Mucosa of descending colon (tissue), 3 donors: Measurements from ENCODE around the gene CCDC196. TPM values are rescaled to one million over a fixed set of nuclear protein-coding genes. Genes with fewer than 3 reads are reported as not detected.

Source experiments
- ATAC-seq: fragments of 200-7000 bp; cut with Tn5 transposase; one replicate; pipeline ENCODE4 v1.9.1; 2020; ENCODE audit warnings: mild to moderate bottlenecking, moderate library complexity
- DNase-seq, 3 donors: peaks; one replicate each; pipeline ENCODE4 v3.0.0-alpha.2; 2020
- H3K36me3 ChIP-seq: fragments of 200-600 bp; one replicate; pipeline ENCODE4 v1.8.0; 2021; ENCODE audit warnings: low read depth, mild to moderate bottlenecking
- H3K4me1 ChIP-seq: fragments of 200-600 bp; one replicate; pipeline ENCODE4 v1.8.0; 2021; ENCODE audit warnings: low read depth, mild to moderate bottlenecking
- H3K4me3 ChIP-seq: fragments of 200-600 bp; one replicate; pipeline ENCODE4 v1.8.0; 2021; ENCODE audit warnings: mild to moderate bottlenecking
- H3K9me3 ChIP-seq: fragments of 200-600 bp; one replicate; pipeline ENCODE4 v1.8.0; 2021; ENCODE audit warnings: mild to moderate bottlenecking
- CTCF ChIP-seq: fragments of 200-600 bp; IDR thresholded peaks from one replicate; pipeline ENCODE4 v1.8.0; 2022; ENCODE audit warnings: antibody characterized with exemption, mild to moderate bottlenecking
- intact Hi-C, 2 donors: fragments of 100-400 bp; cut with DNase I in 1 of 2; cut with micrococcal nuclease in 1 of 2; formaldehyde crosslinking; loops; one replicate each; pipeline versions ENCODE4 v1.11.0 to v1.11.1; 2022; cut with DNase I, micrococcal nuclease
- long read RNA-seq, 2 donors: library from polyadenylated mRNA; unstranded; transcript quantifications; one replicate each; pipeline ENCODE4 v2.0.0, GENCODE V29; 2019 to 2021
- total RNA-seq, 3 donors: library from RNA; stranded (reverse); fragmentation: NEBNext Ultra II Directional in 2 of 3; extraction: Animal tissue kit (Norgen Biotek cat#: 25700) in 2 of 3; gene quantifications; one replicate each; pipeline versions ENCODE4 v1.2.1 to v1.2.4, GENCODE V29; 2021 to 2023
- donor health status: DM: no; HTN: no; CAD: no; lungs with moderate emphysema.
- donor health status: DM: no; HTN: no; CAD: no.
- donor health status: DM: no; HTN: yes; CAD: no.

Gene CCDC196
- 1 to 10 TPM in 1 of 3 donors, under 1 TPM in 1, not detected in 1; 0.98 to 2.1 TPM for total RNA-seq
- long read RNA-seq, donor 1, result 0 reads
- long read RNA-seq, donor 2, result 0 reads

- intact Hi-C loops, result no loop called here
- TF ChIP-seq CTCF, result no peak
- DNase-seq (no peak), ATAC-seq (no peak)
- Histone ChIP-seq H3K4me3 (no peak within 1 kb of the TSS), H3K9me3 (no peaks in the 10 kb centered on the region), H3K4me1 (no peaks in the 10 kb centered on the region), H3K36me3 (no peaks in the 10 kb centered on the region)
These were observed at the start of gene CCDC196 for GRCh38 chr14:66485910-66486421. CCDC196 (plus strand) TSS chr14:66486371; CDS start chr14:66486503, 132 bp downstream.

GRCh38 chr14:66440801-66441200, 45.4 kb upstream of the CCDC196 start:
- ATAC-seq (no peak), DNase-seq (no peak)
- no peak overlapping the region for H3K4me3 ChIP-seq
- H3K4me1 ChIP-seq, result no peaks in the 10 kb centered on the region
- intact Hi-C loops, result no loop called here
- H3K36me3 ChIP-seq, result no peaks in the 10 kb centered on the region
- TF ChIP-seq CTCF, result no peak
- peaks cover 18% of the 10 kb centered on the region for H3K9me3 ChIP-seq

- intact Hi-C loops, result no loop called here
- no peak for ATAC-seq
- peaks cover 13% of the 10 kb centered on the region for H3K9me3 ChIP-seq
- DNase-seq, result no peak
- TF ChIP-seq CTCF, result no peak
- H3K36me3 ChIP-seq, result no peaks in the 10 kb centered on the region
- H3K4me1 ChIP-seq, result no peaks in the 10 kb centered on the region
- no peak overlapping the region for H3K4me3 ChIP-seq
These were observed 43.1 kb upstream of the CCDC196 start for GRCh38 chr14:66442953-66443571.

- Histone ChIP-seq H3K4me3 (no peak overlapping the region), H3K36me3 (no peaks in the 10 kb centered on the region), H3K9me3 (peaks cover 12% of the 10 kb centered on the region), H3K4me1 (no peaks in the 10 kb centered on the region)
- intact Hi-C loops, result no loop called here
- ATAC-seq, result no peak
- no peak for DNase-seq
- no peak for TF ChIP-seq CTCF
These were observed 42.4 kb upstream of the CCDC196 start for GRCh38 chr14:66443785-66444184.

GRCh38 chr14:66444271-66444927, 41.8 kb upstream of the CCDC196 start:
- intact Hi-C loops, result no loop called here
- Histone ChIP-seq H3K4me1 (no peaks in the 10 kb centered on the region), H3K9me3 (peaks cover 6% of the 10 kb centered on the region), H3K36me3 (no peaks in the 10 kb centered on the region), H3K4me3 (no peak overlapping the region)
- TF ChIP-seq CTCF, result no peak
- no peak for DNase-seq
- no peak for ATAC-seq
